HepG2 (cell line): ENCODE measurements around the gene ARMH2. TPM values are rescaled to one million over a fixed set of nuclear protein-coding genes. Genes with fewer than 3 reads are reported as not detected.

ENCODE experiments used
- ATAC-seq: fragments of 200-7000 bp; cut with Tn5 transposase; 3 replicates; pipeline ENCODE4 v1.9.1; 2020; ENCODE audit warnings: mild to moderate bottlenecking, moderate library complexity
- BruUV-seq: library from RNA; stranded (reverse); fragments of 400-500 nt; replicated peaks from 2 replicates; lab custom pipeline; 2021; lab: Mats Ljungman, UMichigan
- CTCF ChIA-PET: fragments of 300-600 bp; formaldehyde crosslinking; extraction: SDS; loops from one replicate; lab custom pipeline; 2021; ENCODE audit warnings: low total read pairs, inconsistent platforms, low intra/inter-chr PET ratio; lab: Yijun Ruan, JAX
- POLR2A ChIA-PET: fragments of 350-600 bp; sonication (Branson Sonifier 250); formaldehyde crosslinking; loops from one replicate; lab custom pipeline; 2020; ENCODE audit warnings: antibody characterized with exemption, inconsistent platforms; lab: Yijun Ruan, JAX
- DNase-seq: peaks from one replicate; pipeline ENCODE4 v3.0.0-alpha.2; 2015; ENCODE audit warnings: low spot score
- FAIRE-seq: peaks from 3 replicates; lab custom pipeline; 2011; peaks lifted over from hg19 to GRCh38; lab: Jason Lieb, UNC
- H2AFZ ChIP-seq: one replicate; pipeline ENCODE4 v1.6.1; 2011; ENCODE audit warnings: low read length, inconsistent platforms
- H3K27ac ChIP-seq: fragments of 300-600 bp; 3 replicates; pipeline ENCODE4 v1.8.0; 2011; ENCODE audit warnings: mixed run types, mild to moderate bottlenecking, mixed read lengths, low read length, inconsistent platforms; ENCODE audit not compliant: insufficient read depth; ENCODE audit errors: extremely low read length
- H3K27me3 ChIP-seq, 2 experiments: fragments of 200-600 bp in 1 of 2; 2 replicates in 1 of 2; 3 replicates in 1 of 2; pipeline versions ENCODE4 v1.6.0 to v1.8.0; 2011; ENCODE audit warnings: low read length in 2 of 2, mild to moderate bottlenecking in 2 of 2, moderate library complexity in 2 of 2, inconsistent platforms in 1 of 2; ENCODE audit not compliant: insufficient read depth in 2 of 2, control insufficient read depth in 1 of 2
- H3K36me3 ChIP-seq, 2 experiments: fragments of 200-600 bp in 1 of 2; replicated peaks in 1 of 2; 2 replicates in 1 of 2; 3 replicates in 1 of 2; pipeline versions ENCODE4 v1.5.1 to v1.8.0; 2011; ENCODE audit warnings: low read length in 2 of 2, inconsistent platforms in 1 of 2; ENCODE audit not compliant: insufficient read depth in 2 of 2, control insufficient read depth in 1 of 2
- H3K4me1 ChIP-seq: 2 replicates; pipeline ENCODE4 v1.5.1; 2012; ENCODE audit warnings: low read length, inconsistent platforms; ENCODE audit not compliant: insufficient read depth
- H3K4me2 ChIP-seq: 2 replicates; pipeline ENCODE4 v1.6.0; 2011; ENCODE audit warnings: low read depth, low read length, inconsistent platforms
- H3K4me3 ChIP-seq, 3 experiments: fragments of 200-600 bp in 1 of 3; sonication (generic), shearing (Covaris generic) in 1 of 3; replicated peaks in 1 of 3; 2 replicates each; pipeline ENCODE4 v1.5.1; 2011 to 2016; ENCODE audit warnings: low read length in 3 of 3, inconsistent platforms in 2 of 3, low read depth in 2 of 3, mild to moderate bottlenecking in 2 of 3, control low read depth in 1 of 3, mixed read lengths in 1 of 3; ENCODE audit not compliant: insufficient read depth in 1 of 3
- H3K79me2 ChIP-seq: one replicate; pipeline ENCODE4 v1.6.1; 2011; ENCODE audit warnings: low read length, inconsistent platforms; ENCODE audit not compliant: insufficient read depth
- H3K9ac ChIP-seq: 2 replicates; pipeline ENCODE4 v1.6.0; 2011; ENCODE audit warnings: mild to moderate bottlenecking, low read depth, low read length, inconsistent platforms; ENCODE audit not compliant: insufficient read depth
- H3K9me3 ChIP-seq: 2 replicates; pipeline ENCODE4 v1.5.1; 2012; ENCODE audit warnings: mild to moderate bottlenecking, low read length
- H4K20me1 ChIP-seq: 2 replicates; pipeline ENCODE4 v1.6.0; 2011; ENCODE audit warnings: inconsistent platforms, mild to moderate bottlenecking, low read length, moderate library complexity; ENCODE audit not compliant: insufficient read depth
- E2F5 ChIP-seq: sonication (generic); formaldehyde crosslinking; conservative IDR thresholded peaks from 2 replicates; pipeline ENCODE4 v1.4.0; 2020; ENCODE audit warnings: missing genetic modification reagents
- KMT2B ChIP-seq: IDR thresholded peaks from 2 replicates; pipeline ENCODE4 v1.6.1; 2016; ENCODE audit warnings: missing genetic modification reagents, missing compliant biosample characterization
- NFAT5 ChIP-seq: sonication (generic); formaldehyde crosslinking; IDR thresholded peaks from 2 replicates; pipeline ENCODE4 v1.4.0; 2020; ENCODE audit warnings: missing genetic modification reagents
- USF2 ChIP-seq, 2 experiments: sonication (generic) in 1 of 2; formaldehyde crosslinking in 1 of 2; IDR thresholded peaks; 2 replicates each; pipeline versions ENCODE4 v1.5.1 to v1.6.1; 2011 to 2020; ENCODE audit warnings: borderline replicate concordance in 1 of 2, low read depth in 1 of 2, low read length in 1 of 2, mild to moderate bottlenecking in 1 of 2, missing genetic modification reagents in 1 of 2, moderate library complexity in 1 of 2
- ZNF230 ChIP-seq: sonication (generic); formaldehyde crosslinking; IDR thresholded peaks from 2 replicates; pipeline ENCODE4 v1.4.0; 2020; ENCODE audit warnings: mild to moderate bottlenecking, missing genetic modification reagents
- ZNF280B ChIP-seq: sonication (generic); formaldehyde crosslinking; IDR thresholded peaks from 2 replicates; pipeline ENCODE4 v1.5.0; 2020; ENCODE audit warnings: missing genetic modification reagents, mild to moderate bottlenecking, borderline replicate concordance
- ZNF781 ChIP-seq: sonication (generic); formaldehyde crosslinking; IDR thresholded peaks from 2 replicates; pipeline ENCODE4 v1.5.1; 2020; ENCODE audit warnings: borderline replicate concordance, mild to moderate bottlenecking, missing genetic modification reagents; ENCODE audit errors: not compliant biosample characterization
- WGBS: methylation state at CpG from one replicate; pipeline ENCODE4 v1.1.6; 2017; ENCODE audit warnings: low lambda C conversion rate; 5-methylcytosine and 5-hydroxymethylcytosine counted together
- in situ Hi-C: cut with HindIII; loops from 2 replicates; pipeline ENCODE4 v1.10.0; 2017; ENCODE audit warnings: low pct_unique_long_range_greater_than_20kb; ENCODE audit not compliant: extremely low pct_ligation_motif_present
- intact Hi-C: fragments of 100-400 bp; cut with micrococcal nuclease; formaldehyde crosslinking; loops from one replicate; pipeline ENCODE4 v1.10.0; 2022; ENCODE audit not compliant: unreplicated experiment
- polyA plus RNA-seq, 8 experiments: library from polyadenylated mRNA; depleted of rRNA in 3 of 8; stranded (reverse) in 7 of 8; unstranded in 1 of 8; fragments of >200 nt; fragmentation: Illumina TruSeq in 4 of 8; extraction: Trizol in 4 of 8; gene quantifications; 2 replicates each; pipeline versions ENCODE4 v1.2.1 to v1.2.3, GENCODE V29; 2011 to 2016; ENCODE audit warnings: low read depth in 4 of 8, missing spikeins in 1 of 8, mixed read lengths in 1 of 8; ENCODE audit not compliant: insufficient read depth in 1 of 8
- total RNA-seq, 5 experiments: library from RNA; depleted of rRNA; stranded (reverse); fragments of >200 nt; fragmentation: Illumina TruSeq; extraction: Trizol; gene quantifications; 2 replicates each; pipeline ENCODE4 v1.2.3, GENCODE V29; 2016; ENCODE audit warnings: low read depth in 1 of 5

Gene ARMH2
- total and polyA plus RNA-seq, 2 of the 13 experiments (the other 11 are each of a cell fraction or from before 2014, with no cell fraction given), result not detected

GRCh38 chr6:24779416-24780016 is 19.2 kb downstream of the ARMH2 start:
- Histone ChIP-seq H3K9ac (no peak overlapping the region), H3K9me3 (no peaks in the 10 kb centered on the region), H3K36me3 (peaks cover 10 to 44% of the 10 kb centered on the region in 2 experiments), H4K20me1 (peaks cover 30% of the 10 kb centered on the region), H3K4me3 (peak overlapping the region; percentile 1 to 78 (median 22); a peak in 3 of 6 replicates), H3K27me3 (no peaks in the 10 kb centered on the region; a peak in 1 of 5 replicates), H3K27ac (peak overlapping the region; percentile 37), H3K4me2 (peak overlapping the region; percentile 90), H3K4me1 (peaks cover 37% of the 10 kb centered on the region), H2AFZ (no peak overlapping the region), H3K79me2 (peaks cover 68% of the 10 kb centered on the region)
- CTCF ChIA-PET, result no interaction called here
- ATAC-seq (no peak), FAIRE-seq (peak; percentile 26), DNase-seq (peak; percentile 89)
- whole genome bisulfite sequencing, result 6% methylated on average over 3 of the region's 3 CpGs
- intact Hi-C loops (loop anchor here (1.0 kb wide), 1 partner anchor 291 kb away; no protein-coding TSS in a partner anchor), in situ Hi-C loops (loop anchor here (5.0 kb wide), 1 partner anchor 62 kb away; the partner anchor contains the start of gene C6orf62)
- POLR2A ChIA-PET, result interaction anchor here (0.9 to 2.1 kb wide), 3 partner anchors 8 to 284 kb away, joined by 3 to 9 read pairs (median 3); no protein-coding TSS in a partner anchor
- BruUV-seq, result no TSS peak
- TF ChIP-seq ZNF781 (CRISPR knock-in tag), result no peak
- no peak for TF ChIP-seq NFAT5 (CRISPR knock-in tag)
- no peak for TF ChIP-seq USF2 (IDR thresholded peaks at IDR 0.05; ENCODE audit: low read depth, low read length)
- TF ChIP-seq USF2 (CRISPR knock-in tag; IDR thresholded peaks at IDR 0.05; ENCODE audit: borderline replicate concordance), result no peak
- TF ChIP-seq ZNF280B (CRISPR knock-in tag), result no peak
- TF ChIP-seq ZNF230 (CRISPR knock-in tag), result no peak
- no peak for TF ChIP-seq E2F5 (CRISPR knock-in tag)
- TF ChIP-seq KMT2B (CRISPR knock-in tag), result 0 out of 2 replicates have a peak, but pooled peaks have one; percentile 32
